K562 (cell line): Measurements from ENCODE around the gene UBL5. TPM values are rescaled to one million over a fixed set of nuclear protein-coding genes. Genes with fewer than 3 reads are reported as not detected.

Experiments
- BRF1 ChIP-seq: IDR thresholded peaks from 3 replicates; pipeline ENCODE4 v1.6.1; 2011; ENCODE audit warnings: borderline replicate concordance, mild to moderate bottlenecking; ENCODE audit not compliant: insufficient read length; ENCODE audit errors: extremely low read depth
- BRF2 ChIP-seq: IDR thresholded peaks from 3 replicates; pipeline ENCODE4 v1.6.1; 2011; ENCODE audit warnings: borderline replicate concordance, mild to moderate bottlenecking; ENCODE audit not compliant: insufficient read length, insufficient read depth
- CBX8 ChIP-seq: fragments of 200-600 bp; sonication (generic); IDR thresholded peaks from 2 replicates; pipeline ENCODE4 v1.6.1; 2012; ENCODE audit warnings: borderline replicate concordance, mixed run types, low read depth, mild to moderate bottlenecking, moderate library complexity, mixed read lengths, low read length, control low read depth, inconsistent platforms; ENCODE audit not compliant: poor library complexity, severe bottlenecking; ENCODE audit errors: extremely low read depth
- FOXO4 ChIP-seq: fragments of 450-650 bp; formaldehyde crosslinking; IDR thresholded peaks from 2 replicates; pipeline ENCODE4 v1.4.0; 2020; ENCODE audit warnings: mild to moderate bottlenecking, moderate library complexity
- HDAC2 ChIP-seq: fragments of 450-650 bp; IDR thresholded peaks from 2 replicates; pipeline ENCODE4 v1.6.1; 2016; ENCODE audit warnings: mild to moderate bottlenecking
- IRF2 ChIP-seq: sonication (generic); formaldehyde crosslinking; IDR thresholded peaks from 2 replicates; pipeline ENCODE4 v1.8.1; 2022; ENCODE audit warnings: mild to moderate bottlenecking, missing genetic modification reagents
- KLF16 ChIP-seq: IDR thresholded peaks from 2 replicates; pipeline ENCODE4 v1.6.1; 2016; ENCODE audit warnings: antibody characterized with exemption
- LEF1 ChIP-seq: fragments of 450-650 bp; IDR thresholded peaks from 2 replicates; pipeline ENCODE4 v1.6.1; 2016; ENCODE audit warnings: mild to moderate bottlenecking
- MLLT1 ChIP-seq, 2 experiments: fragments of 450-650 bp; IDR thresholded peaks; 2 replicates each; pipeline ENCODE4 v1.6.1; 2016
- RBM34 ChIP-seq: fragments of 200-400 bp; formaldehyde crosslinking; IDR thresholded peaks from 2 replicates; pipeline ENCODE4 v1.6.1; 2018; ENCODE audit warnings: low read length, borderline replicate concordance; ENCODE audit not compliant: insufficient read depth
- SFPQ ChIP-seq: fragments of 200-400 bp; formaldehyde crosslinking; IDR thresholded peaks from 2 replicates; pipeline ENCODE4 v1.6.1; 2017; ENCODE audit warnings: mild to moderate bottlenecking, low read depth, low read length, moderate library complexity
- STAT5B ChIP-seq: fragments of 250-450 bp; sonication (Bioruptor Pico); IDR thresholded peaks from 2 replicates; pipeline ENCODE4 v1.8.0; 2021; ENCODE audit warnings: mild to moderate bottlenecking, inconsistent platforms
- TAF1 ChIP-seq: IDR thresholded peaks from 2 replicates; pipeline ENCODE4 v1.6.1; 2011; ENCODE audit warnings: mild to moderate bottlenecking, low read length, moderate library complexity; ENCODE audit not compliant: insufficient read depth, control insufficient read depth, severe bottlenecking; ENCODE audit errors: extremely low read depth
- USF1 ChIP-seq: sonication (generic); formaldehyde crosslinking; IDR thresholded peaks from 2 replicates; pipeline ENCODE4 v1.9.0; 2022; ENCODE audit warnings: mild to moderate bottlenecking, missing genetic modification reagents
- YBX1 ChIP-seq: fragments of 450-650 bp; IDR thresholded peaks from 2 replicates; pipeline ENCODE4 v1.7.1; 2016; ENCODE audit warnings: mild to moderate bottlenecking
- ZFP1 ChIP-seq: fragments of 450-650 bp; formaldehyde crosslinking; IDR thresholded peaks from 2 replicates; pipeline ENCODE4 v1.4.0; 2020; ENCODE audit warnings: mild to moderate bottlenecking, mixed read lengths
- ZNF217 ChIP-seq: sonication (generic); formaldehyde crosslinking; IDR thresholded peaks from 2 replicates; pipeline ENCODE4 v1.8.0; 2022; ENCODE audit warnings: mild to moderate bottlenecking, missing genetic modification reagents
- ZNF511 ChIP-seq: sonication (generic); formaldehyde crosslinking; IDR thresholded peaks from 2 replicates; pipeline ENCODE4 v1.8.0; 2022; ENCODE audit warnings: mild to moderate bottlenecking, missing genetic modification reagents
- ZNF778 ChIP-seq: fragments of 450-650 bp; formaldehyde crosslinking; IDR thresholded peaks from 2 replicates; pipeline ENCODE4 v1.4.0; 2020; ENCODE audit warnings: mild to moderate bottlenecking, moderate library complexity
- polyA plus RNA-seq, 8 experiments: library from polyadenylated mRNA; depleted of rRNA in 4 of 8; stranded (reverse) in 5 of 8; unstranded in 3 of 8; fragments of >200 nt; fragmentation: Nextera tagmentation in 2 of 8; fragmentation: Illumina TruSeq in 1 of 8; extraction: Ambion mirVana in 2 of 8; extraction: Trizol in 1 of 8; gene quantifications; 2 replicates each; pipeline versions ENCODE4 v1.2.1 to v1.2.3, GENCODE V29; 2011 to 2014; ENCODE audit warnings: inconsistent platforms in 1 of 8, missing spikeins in 1 of 8
- total RNA-seq, 7 experiments: library from RNA; depleted of rRNA in 6 of 7; stranded (reverse); fragments of >200 nt in 6 of 7; fragmentation: Illumina TruSeq in 2 of 7; extraction: Trizol in 2 of 7; gene quantifications; 2 replicates each; pipeline versions ENCODE4 v1.2.1 to v1.2.3, GENCODE V29; 2011 to 2021; ENCODE audit warnings: low replicate concordance in 1 of 7

The UBL5 gene
- total and polyA plus RNA-seq, 9 of the 15 experiments (the other 6 are each of a cell fraction or from before 2014, with no cell fraction given): 410 to 1,266 (median 613) TPM

GRCh38 chr19:9834726-9835506, 7.2 kb downstream of the UBL5 start, which contains the start of gene PIN1 (continued):
- TF ChIP-seq FOXO4 (CRISPR knock-in tag) (no peak), SFPQ (no peak), KLF16 (peak; percentile 65), BRF2 (no peak), USF1 (CRISPR knock-in tag) (0 out of 2 replicates have a peak, but pooled peaks have one; percentile 37), STAT5B (CRISPR knock-in tag) (no peak), ZNF217 (CRISPR knock-in tag) (no peak), IRF2 (CRISPR knock-in tag) (no peak), HDAC2 (peak; percentile 98), YBX1 (no peak), BRF1 (no peak), MLLT1 (IDR thresholded peaks at IDR 0.05) (no peak), TAF1 (peak; percentile 72), ZNF778 (CRISPR knock-in tag) (no peak), ZNF511 (CRISPR knock-in tag) (peak; percentile 62; the same call in 1 of the 2 replicates), ZFP1 (CRISPR knock-in tag) (no peak), LEF1 (no peak), CBX8 (no peak), RBM34 (0 out of 2 replicates have a peak, but pooled peaks have one; percentile 69)
